ENCODE measurements around the gene COL6A3. TPM values are rescaled to one million over a fixed set of nuclear protein-coding genes. Genes with fewer than 3 reads are reported as not detected.
A peak's percentile ranks its signal among the peaks of the same experiment; 100 is the strongest.

COL6A3 gene
- polyA plus RNA-seq, 1 of the 3 experiments (the other 2 are of a cell fraction): 18.5 TPM

- 38% methylated on average over 3 of the region's 3 CpGs for WGBS (ENCODE audit: low lambda C conversion rate)
These were observed 114.1 kb downstream of the COL6A3 start for GRCh38 chr2:237299906-237300305.

GRCh38 chr2:237298151-237299118 is 115.5 kb downstream of the COL6A3 start:
- Histone ChIP-seq H3K27me3 (ENCODE audit: insufficient read depth) (no peaks in the 10 kb centered on the region), H4K20me1 (ENCODE audit: insufficient read depth) (no peaks in the 10 kb centered on the region), H3K4me1 (ENCODE audit: control insufficient read depth in 1 of 2, insufficient read depth in 2 of 2, low read depth in 1 of 2, low read length in 1 of 2) (peaks cover 37 to 42% of the 10 kb centered on the region in 2 experiments), H3K9me2 (no peaks in the 10 kb centered on the region), H3K27ac (ENCODE audit: low read depth in 2 of 2, low read length in 1 of 2) (peak overlapping the region; percentile 71 to 99), H3K9me3 (no peaks in the 10 kb centered on the region), H2AFZ (ENCODE audit: low read depth) (no peak overlapping the region), H3K9ac (peak overlapping the region; percentile 39; the same call in 1 of the 2 replicates), H3K4me2 (no peak overlapping the region), H3K36me3 (replicated peaks in 1 of 2; ENCODE audit: control insufficient read depth in 1 of 2, insufficient read depth in 2 of 2, low read length in 1 of 2) (no peaks in the 10 kb centered on the region), H3K79me2 (ENCODE audit: insufficient read depth) (no peaks in the 10 kb centered on the region), H3F3A (replicated peaks; ENCODE audit: insufficient read depth) (peaks cover 34% of the 10 kb centered on the region), H3K4me3 (ENCODE audit: low read depth in 2 of 2, low read length in 1 of 2) (no peak overlapping the region)
- CTCF ChIA-PET: interaction anchor here (0.9 to 1.6 kb wide), 3 partner anchors 9 to 44 kb away, joined by 3 read pairs; no protein-coding TSS in a partner anchor
- POLR2A ChIA-PET: no interaction called here
- TF ChIP-seq NFIC (IDR thresholded peaks at IDR 0.05; ENCODE audit: borderline replicate concordance) (no peak), EP300 (IDR thresholded peaks at IDR 0.05; ENCODE audit: borderline replicate concordance in 1 of 2, low read depth in 1 of 2, low read length in 1 of 2) (peak in 1 of 2 experiments; percentile 65; a peak in 1 of 4 replicates), SMC3 (IDR thresholded peaks at IDR 0.05; ENCODE audit: low read depth, low read length) (no peak), TEAD4 (IDR thresholded peaks at IDR 0.05; ENCODE audit: borderline replicate concordance, insufficient read depth) (no peak), TCF12 (IDR thresholded peaks at IDR 0.05) (peak; percentile 60), RCOR1 (IDR thresholded peaks at IDR 0.05; ENCODE audit: low read length) (peak; percentile 50; the same call in 1 of the 2 replicates)
- WGBS (ENCODE audit: low lambda C conversion rate): 77% methylated on average over 10 of the region's 10 CpGs
- DNase-seq: peak; percentile 33

More at GRCh38 chr2:237299906-237300305, 114.1 kb downstream of the COL6A3 start:
- Histone ChIP-seq H2AFZ (ENCODE audit: low read depth) (no peak overlapping the region), H3K9me3 (no peaks in the 10 kb centered on the region), H3K27ac (ENCODE audit: low read depth in 2 of 2, low read length in 1 of 2) (peak overlapping the region; percentile 39 to 99; a peak in 3 of 4 replicates), H3K9ac (peak overlapping the region; percentile 54), H3K36me3 (replicated peaks in 1 of 2; ENCODE audit: control insufficient read depth in 1 of 2, insufficient read depth in 2 of 2, low read length in 1 of 2) (no peaks in the 10 kb centered on the region), H4K20me1 (ENCODE audit: insufficient read depth) (no peaks in the 10 kb centered on the region), H3K79me2 (ENCODE audit: insufficient read depth) (no peaks in the 10 kb centered on the region), H3K9me2 (no peaks in the 10 kb centered on the region), H3K27me3 (ENCODE audit: insufficient read depth) (no peaks in the 10 kb centered on the region), H3K4me2 (peak overlapping the region; percentile 58; the same call in 1 of the 2 replicates), H3K4me3 (ENCODE audit: low read depth in 2 of 2, low read length in 1 of 2) (no peak overlapping the region), H3K4me1 (ENCODE audit: control insufficient read depth in 1 of 2, insufficient read depth in 2 of 2, low read depth in 1 of 2, low read length in 1 of 2) (peaks cover 37 to 46% of the 10 kb centered on the region in 2 experiments), H3F3A (replicated peaks; ENCODE audit: insufficient read depth) (peaks cover 26% of the 10 kb centered on the region)
- POLR2A ChIA-PET: no interaction called here
- CTCF ChIA-PET: no interaction called here
- peak; percentile 78 for TF ChIP-seq MEF2A (IDR thresholded peaks at IDR 0.05; ENCODE audit: borderline replicate concordance, low read depth)
- TF ChIP-seq JUND (IDR thresholded peaks at IDR 0.05): peak; percentile 89
- peak; percentile 95 for TF ChIP-seq TCF12 (IDR thresholded peaks at IDR 0.05)
- TF ChIP-seq TAF1 (IDR thresholded peaks at IDR 0.05; ENCODE audit: borderline replicate concordance, low read depth, low read length): no peak
- TF ChIP-seq NFIC (IDR thresholded peaks at IDR 0.05; ENCODE audit: borderline replicate concordance): peak; percentile 70; the same call in 1 of the 2 replicates
- TF ChIP-seq FOSL2 (IDR thresholded peaks at IDR 0.05; ENCODE audit: borderline replicate concordance, low read depth): peak; percentile 91
- TF ChIP-seq IRF3 (IDR thresholded peaks at IDR 0.05; ENCODE audit: low read depth, low read length): no peak
- TF ChIP-seq RCOR1 (IDR thresholded peaks at IDR 0.05; ENCODE audit: low read length): no peak
- TF ChIP-seq POLR2AphosphoS5 (IDR thresholded peaks at IDR 0.05; ENCODE audit: low read depth, low read length): peak; percentile 59; the same call in 1 of the 2 replicates
- peak; percentile 50; the same call in 1 of the 2 replicates for TF ChIP-seq FOXM1 (IDR thresholded peaks at IDR 0.05; ENCODE audit: low read depth)
- TF ChIP-seq TEAD4 (IDR thresholded peaks at IDR 0.05; ENCODE audit: borderline replicate concordance, insufficient read depth): 0 out of 2 replicates have a peak, but pooled peaks have one; percentile 53
- TF ChIP-seq EP300 (IDR thresholded peaks at IDR 0.05; ENCODE audit: borderline replicate concordance in 1 of 2, low read depth in 1 of 2, low read length in 1 of 2): peak; percentile 22 to 88; a peak in 3 of 4 replicates
- TF ChIP-seq, protein P1, sequence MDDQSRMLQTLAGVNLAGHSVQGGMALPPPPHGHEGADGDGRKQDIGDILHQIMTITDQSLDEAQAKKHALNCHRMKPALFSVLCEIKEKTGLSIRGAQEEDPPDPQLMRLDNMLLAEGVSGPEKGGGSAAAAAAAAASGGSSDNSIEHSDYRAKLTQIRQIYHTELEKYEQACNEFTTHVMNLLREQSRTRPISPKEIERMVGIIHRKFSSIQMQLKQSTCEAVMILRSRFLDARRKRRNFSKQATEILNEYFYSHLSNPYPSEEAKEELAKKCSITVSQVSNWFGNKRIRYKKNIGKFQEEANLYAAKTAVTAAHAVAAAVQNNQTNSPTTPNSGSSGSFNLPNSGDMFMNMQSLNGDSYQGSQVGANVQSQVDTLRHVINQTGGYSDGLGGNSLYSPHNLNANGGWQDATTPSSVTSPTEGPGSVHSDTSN (IDR thresholded peaks at IDR 0.05): peak; percentile 95
- no peak for DNase-seq

Measured in SK-N-SH (cell line).